HG02759 (cell line): Measurements from ENCODE around the gene RTN3.
"Not testable (repeated sequence)": the region's sequence is repeated elsewhere in the genome, so short reads cannot be mapped to it uniquely, and the experiment has no call there.

ENCODE experiments used
- ATAC-seq: cut with Tn5 transposase; IDR thresholded peaks from one replicate; pipeline ENCODE4 v1.9.1; 2021; ENCODE audit warnings: mild to moderate bottlenecking, moderate library complexity; ENCODE audit not compliant: unreplicated experiment

The RTN3 gene

GRCh38 chr11:63681321-63682065 lies at the start of gene RTN3:
Gene RTN3, plus strand, starts transcription at chr11:63681500. Its CDS starts 137 bp downstream, at chr11:63681637.
- peak; percentile 90 for ATAC-seq

- no peak for ATAC-seq
Measured at GRCh38 chr11:63635762-63636465, 45.4 kb upstream of the RTN3 start.

GRCh38 chr11:63638436-63638835 lies 42.9 kb upstream of the RTN3 start:
- not testable (repeated sequence) for ATAC-seq

GRCh38 chr11:63639199-63639832 lies 42.0 kb upstream of the RTN3 start:
- no peak for ATAC-seq

- no peak for ATAC-seq
Measured at GRCh38 chr11:63641727-63642126, 39.6 kb upstream of the RTN3 start.

GRCh38 chr11:63643205-63643604 lies 38.1 kb upstream of the RTN3 start:
- no peak for ATAC-seq

- no peak for ATAC-seq
Measured at GRCh38 chr11:63652671-63653070, 28.6 kb upstream of the RTN3 start.

- no peak for ATAC-seq
Measured at GRCh38 chr11:63660972-63661371, 20.3 kb upstream of the RTN3 start.

- no peak for ATAC-seq
Measured at GRCh38 chr11:63663809-63664208, 17.5 kb upstream of the RTN3 start.

- ATAC-seq: no peak
Measured at GRCh38 chr11:63666874-63667273, 14.4 kb upstream of the RTN3 start.

GRCh38 chr11:63667995-63668795 lies 13.1 kb upstream of the RTN3 start:
- ATAC-seq: no peak

- no peak for ATAC-seq
Measured at GRCh38 chr11:63670096-63670432, 11.2 kb upstream of the RTN3 start.

- peak; percentile 43 for ATAC-seq
Measured at GRCh38 chr11:63670433-63671321, 10.6 kb upstream of the RTN3 start.

GRCh38 chr11:63671322-63672155 lies 9.8 kb upstream of the RTN3 start, which contains the start of gene ATL3:
Gene ATL3, minus strand, starts transcription at chr11:63671376. Its CDS starts 41 bp downstream, at chr11:63671335.
- peak; percentile 88 for ATAC-seq

GRCh38 chr11:63672156-63672463 lies 9.2 kb upstream of the RTN3 start:
- no peak for ATAC-seq

GRCh38 chr11:63672936-63673539 lies 8.3 kb upstream of the RTN3 start:
- no peak for ATAC-seq

GRCh38 chr11:63673579-63673978 lies 7.7 kb upstream of the RTN3 start:
- ATAC-seq: no peak

GRCh38 chr11:63680834-63681320 lies 423 bp upstream of the RTN3 start:
- no peak for ATAC-seq
